ENCODE measurements around the gene FAM47E.

Gene FAM47E

GRCh38 chr4:76233083-76233482 is 18.4 kb upstream of the FAM47E start:
- Histone ChIP-seq H3K4me3 (IDR thresholded peaks at IDR 0.05; ENCODE audit: insufficient read depth, low read depth, low read length) (peak overlapping the region; percentile 16), H3K9ac (peak overlapping the region; percentile 47; the same call in 1 of the 2 replicates), H2AFZ (ENCODE audit: low read depth) (peak overlapping the region; percentile 64; the same call in 1 of the 2 replicates), H3K36me3 (ENCODE audit: insufficient read depth) (no peaks in the 10 kb centered on the region), H3K4me1 (ENCODE audit: low read depth, poor library complexity, severe bottlenecking) (peaks cover 70% of the 10 kb centered on the region), H3K79me2 (ENCODE audit: insufficient read depth, low read depth) (no peaks in the 10 kb centered on the region), H4K20me1 (ENCODE audit: insufficient read depth) (no peaks in the 10 kb centered on the region), H3K27me3 (ENCODE audit: insufficient read depth, low read depth) (no peaks in the 10 kb centered on the region), H3K27ac (peak overlapping the region; percentile 84), H3K4me2 (peak overlapping the region; percentile 99)
- no peak for TF ChIP-seq CTCF (conservative IDR thresholded peaks at IDR 0.05; ENCODE audit: low read depth, low read length)

GRCh38 chr4:76233529-76233928 is 18.0 kb upstream of the FAM47E start:
- Histone ChIP-seq H3K4me1 (ENCODE audit: low read depth, poor library complexity, severe bottlenecking) (peaks cover 70% of the 10 kb centered on the region), H2AFZ (ENCODE audit: low read depth) (peak overlapping the region; percentile 64), H3K27me3 (ENCODE audit: insufficient read depth, low read depth) (no peaks in the 10 kb centered on the region), H3K4me3 (IDR thresholded peaks at IDR 0.05; ENCODE audit: insufficient read depth, low read depth, low read length) (peak overlapping the region; percentile 16), H4K20me1 (ENCODE audit: insufficient read depth) (no peaks in the 10 kb centered on the region), H3K9ac (peak overlapping the region; percentile 47; the same call in 1 of the 2 replicates), H3K79me2 (ENCODE audit: insufficient read depth, low read depth) (no peaks in the 10 kb centered on the region), H3K27ac (peak overlapping the region; percentile 84), H3K36me3 (ENCODE audit: insufficient read depth) (no peaks in the 10 kb centered on the region), H3K4me2 (peak overlapping the region; percentile 99)
- TF ChIP-seq CTCF (conservative IDR thresholded peaks at IDR 0.05; ENCODE audit: low read depth, low read length), result no peak

GRCh38 chr4:76233967-76234678 is 17.4 kb upstream of the FAM47E start:
- Histone ChIP-seq H3K27ac (peak overlapping the region; percentile 84), H3K4me1 (ENCODE audit: low read depth, poor library complexity, severe bottlenecking) (peaks cover 70% of the 10 kb centered on the region), H3K27me3 (ENCODE audit: insufficient read depth, low read depth) (no peaks in the 10 kb centered on the region), H2AFZ (ENCODE audit: low read depth) (peak overlapping the region; percentile 64), H4K20me1 (ENCODE audit: insufficient read depth) (no peaks in the 10 kb centered on the region), H3K36me3 (ENCODE audit: insufficient read depth) (no peaks in the 10 kb centered on the region), H3K4me2 (peak overlapping the region; percentile 99), H3K79me2 (ENCODE audit: insufficient read depth, low read depth) (no peaks in the 10 kb centered on the region), H3K9ac (peak overlapping the region; percentile 47; the same call in 1 of the 2 replicates), H3K4me3 (IDR thresholded peaks at IDR 0.05; ENCODE audit: insufficient read depth, low read depth, low read length) (peak overlapping the region; percentile 16)
- TF ChIP-seq CTCF (conservative IDR thresholded peaks at IDR 0.05; ENCODE audit: low read depth, low read length), result no peak

- H3K27ac ChIP-seq, result peak overlapping the region; percentile 84
- H4K20me1 ChIP-seq (ENCODE audit: insufficient read depth), result no peaks in the 10 kb centered on the region
- peak overlapping the region; percentile 64; the same call in 1 of the 2 replicates for H2AFZ ChIP-seq (ENCODE audit: low read depth)
- H3K4me1 ChIP-seq (ENCODE audit: low read depth, poor library complexity, severe bottlenecking), result peaks cover 65% of the 10 kb centered on the region
- no peak overlapping the region for H3K4me3 ChIP-seq (IDR thresholded peaks at IDR 0.05; ENCODE audit: insufficient read depth, low read depth, low read length)
- H3K36me3 ChIP-seq (ENCODE audit: insufficient read depth), result no peaks in the 10 kb centered on the region
- peak overlapping the region; percentile 99 for H3K4me2 ChIP-seq
- no peak overlapping the region; the same call in 1 of the 2 replicates for H3K9ac ChIP-seq
- TF ChIP-seq CTCF (conservative IDR thresholded peaks at IDR 0.05; ENCODE audit: low read depth, low read length), result no peak
- H3K79me2 ChIP-seq (ENCODE audit: insufficient read depth, low read depth), result no peaks in the 10 kb centered on the region
- no peaks in the 10 kb centered on the region for H3K27me3 ChIP-seq (ENCODE audit: insufficient read depth, low read depth)
Observed at GRCh38 chr4:76234679-76235044, 16.9 kb upstream of the FAM47E start.

All from KMS-11 (cell line).